ENCODE results near the gene CHRNB2. TPM values are rescaled to one million over a fixed set of nuclear protein-coding genes. Genes with fewer than 3 reads are reported as not detected.
A peak's percentile ranks its signal among the peaks of the same experiment; 100 is the strongest.

Gene CHRNB2
- total and polyA plus RNA-seq, 2 of the 4 experiments (the other 2 are of a cell fraction), result under 0.01 to 0.03 TPM

- Histone ChIP-seq H3K4ac (ENCODE audit: low read depth, low read length) (no peak overlapping the region), H3K4me2 (ENCODE audit: low read depth, low read length) (no peak overlapping the region), H2AK5ac (ENCODE audit: low read depth, low read length) (no peak overlapping the region), H3K4me1 (ENCODE audit: control insufficient read depth, insufficient read depth, low read length) (no peaks in the 10 kb centered on the region; the same call in 1 of the 2 replicates), H2BK120ac (ENCODE audit: low read depth, low read length) (no peak overlapping the region), H3K9me1 (ENCODE audit: insufficient read depth, low read length) (peaks cover 8% of the 10 kb centered on the region; the same call in 1 of the 2 replicates), H4K8ac (ENCODE audit: low read depth in 2 of 2, low read length in 2 of 2) (no peak overlapping the region), H2AK9ac (replicated peaks; ENCODE audit: low read depth, low read length, poor library complexity) (no peak overlapping the region), H3K27me3 (ENCODE audit: control insufficient read depth, insufficient read depth, low read length) (no peaks in the 10 kb centered on the region), H3K9ac (ENCODE audit: low read depth, low read length) (no peak overlapping the region), H3K9me3 (ENCODE audit: control insufficient read depth, insufficient read depth, low read length) (no peaks in the 10 kb centered on the region), H4K5ac (ENCODE audit: low read depth, low read length) (no peak overlapping the region), H3K36me3 (ENCODE audit: control insufficient read depth, insufficient read depth, low read length) (no peaks in the 10 kb centered on the region), H4K91ac (ENCODE audit: insufficient read depth, low read depth, low read length) (no peak overlapping the region), H3K14ac (replicated peaks; ENCODE audit: low read depth, low read length) (no peak overlapping the region), H3K18ac (ENCODE audit: low read depth, low read length) (no peak overlapping the region), H3K4me3 (ENCODE audit: insufficient read depth, low read depth, low read length) (no peak overlapping the region), H4K20me1 (ENCODE audit: insufficient read depth, low read length) (peaks cover 57% of the 10 kb centered on the region), H3K23ac (ENCODE audit: low read depth, low read length) (no peak overlapping the region), H3K79me1 (ENCODE audit: low read depth in 1 of 2, low read length in 2 of 2) (peaks cover 34 to 68% of the 10 kb centered on the region in 2 experiments), H2AFZ (replicated peaks; ENCODE audit: low read length, poor library complexity) (no peak overlapping the region), H3K27ac (ENCODE audit: insufficient read depth, low read length) (no peak overlapping the region), H2BK20ac (ENCODE audit: low read depth, low read length) (no peak overlapping the region), H2BK5ac (ENCODE audit: low read depth, low read length, poor library complexity, severe bottlenecking) (no peak overlapping the region), H2BK15ac (ENCODE audit: low read depth, low read length) (no peak overlapping the region), H3K56ac (ENCODE audit: extremely low read depth, insufficient read depth, low read length) (no peak overlapping the region)
- dilution Hi-C loops (cut with HindIII; ENCODE audit: low sequenced_read_pairs, unreplicated experiment), result no loop called here
- DNase-seq (no peak), ATAC-seq (ENCODE audit: low read depth) (no peak; the same call in 1 of the 2 replicates)
- TF ChIP-seq MXI1 (IDR thresholded peaks at IDR 0.05; ENCODE audit: borderline replicate concordance, low read depth, low read length) (no peak), CTCF (conservative IDR thresholded peaks at IDR 0.05; ENCODE audit: low read depth, low read length) (peak; percentile 21; the same call in 1 of the 2 replicates)
- BruUV-seq (replicated peaks), result no TSS peak
- POLR2A ChIA-PET (ENCODE audit: unreplicated experiment), result no interaction called here
- CTCF ChIA-PET, result no interaction called here
- intact Hi-C loops (cut with micrococcal nuclease), result no loop called here
- in situ Hi-C loops (cut with MboI; ENCODE audit: low sequenced_read_pairs), result no loop called here
- 0% methylated on average over 1 of the region's 6 CpGs; no CpG with 5 or more reads in 1 of the 2 experiments for WGBS, 2 experiments (ENCODE audit: extremely low coverage in 2 of 2, insufficient read length in 1 of 2)
Observed at GRCh38 chr1:154614901-154615300, 47.3 kb downstream of the CHRNB2 start.
